Fibroblast of pulmonary artery (primary cell): ENCODE data around the gene PSME2.

Experiments
- DNase-seq: peaks from one replicate; pipeline ENCODE4 v3.0.0-alpha.2; 2010; ENCODE audit warnings: low read depth
- H3K4me3 ChIP-seq: replicated peaks from 2 replicates; pipeline ENCODE4 v1.5.1; 2011; ENCODE audit warnings: low read depth, mild to moderate bottlenecking, control low read depth, low read length, moderate library complexity
- TF ChIP-seq, protein P1 (sequence below): IDR thresholded peaks from 2 replicates; pipeline ENCODE4 v1.5.1; 2011; ENCODE audit warnings: mild to moderate bottlenecking, control low read depth, low read length, inconsistent platforms; ENCODE audit errors: missing control alignments

The PSME2 gene

DNA sequence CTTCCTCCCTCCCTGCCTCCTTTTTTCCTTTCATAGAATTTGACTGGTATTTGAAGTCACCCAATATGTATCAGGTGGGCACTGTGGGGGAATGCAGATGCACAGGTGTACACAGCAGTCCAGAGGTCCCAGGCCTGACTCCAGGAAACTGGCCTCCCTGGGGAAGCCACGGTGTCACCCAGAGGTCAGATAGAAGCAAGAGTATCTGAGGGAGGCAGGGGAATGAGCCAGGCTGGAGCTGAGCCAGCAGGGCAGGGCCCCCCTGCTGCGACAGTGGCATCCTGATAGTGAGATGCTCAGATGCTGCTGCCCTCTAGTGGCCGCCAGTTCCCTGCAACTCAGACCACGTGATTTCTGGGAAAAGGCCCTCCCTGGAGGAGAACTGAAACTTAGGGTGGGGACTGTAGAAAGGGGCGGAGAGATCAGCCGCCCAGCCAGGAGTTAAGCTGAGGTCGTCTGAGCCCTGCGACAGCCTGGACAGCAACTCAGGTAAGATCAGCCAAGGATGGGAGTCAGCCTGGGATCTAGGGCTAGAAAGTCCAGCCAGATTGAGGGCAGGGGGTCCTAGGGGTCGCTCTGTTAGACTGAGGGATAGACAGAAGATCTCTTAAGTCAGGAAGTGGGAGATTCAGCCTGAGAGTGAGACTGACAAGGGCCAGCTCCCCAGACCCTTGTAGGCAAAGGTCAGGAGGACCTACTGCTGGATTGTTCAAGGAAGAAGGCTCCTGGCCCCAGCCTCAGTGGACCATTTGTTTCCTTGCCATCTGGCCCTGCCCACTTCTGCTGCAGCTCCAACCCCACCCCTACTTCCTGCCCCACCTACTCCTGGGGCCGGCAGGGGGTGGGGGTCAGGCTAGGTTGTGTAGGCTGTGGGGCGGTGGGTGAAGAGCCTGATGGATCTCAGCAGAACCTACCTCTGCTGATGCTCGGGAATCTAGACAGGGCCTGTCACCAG, 14.7 kb upstream of the PSME2 start, which contains the start of gene IRF9:
IRF9 (plus strand) TSS at position 416 of the 955 bp plus-strand sequence. CDS start 880 bp downstream, outside the sequence.
- peak within 1 kb of the TSS; percentile 91 for H3K4me3 ChIP-seq
- peak; percentile 96 for DNase-seq
- TF ChIP-seq, protein P1, sequence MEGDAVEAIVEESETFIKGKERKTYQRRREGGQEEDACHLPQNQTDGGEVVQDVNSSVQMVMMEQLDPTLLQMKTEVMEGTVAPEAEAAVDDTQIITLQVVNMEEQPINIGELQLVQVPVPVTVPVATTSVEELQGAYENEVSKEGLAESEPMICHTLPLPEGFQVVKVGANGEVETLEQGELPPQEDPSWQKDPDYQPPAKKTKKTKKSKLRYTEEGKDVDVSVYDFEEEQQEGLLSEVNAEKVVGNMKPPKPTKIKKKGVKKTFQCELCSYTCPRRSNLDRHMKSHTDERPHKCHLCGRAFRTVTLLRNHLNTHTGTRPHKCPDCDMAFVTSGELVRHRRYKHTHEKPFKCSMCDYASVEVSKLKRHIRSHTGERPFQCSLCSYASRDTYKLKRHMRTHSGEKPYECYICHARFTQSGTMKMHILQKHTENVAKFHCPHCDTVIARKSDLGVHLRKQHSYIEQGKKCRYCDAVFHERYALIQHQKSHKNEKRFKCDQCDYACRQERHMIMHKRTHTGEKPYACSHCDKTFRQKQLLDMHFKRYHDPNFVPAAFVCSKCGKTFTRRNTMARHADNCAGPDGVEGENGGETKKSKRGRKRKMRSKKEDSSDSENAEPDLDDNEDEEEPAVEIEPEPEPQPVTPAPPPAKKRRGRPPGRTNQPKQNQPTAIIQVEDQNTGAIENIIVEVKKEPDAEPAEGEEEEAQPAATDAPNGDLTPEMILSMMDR: peak; percentile 89

DNA sequence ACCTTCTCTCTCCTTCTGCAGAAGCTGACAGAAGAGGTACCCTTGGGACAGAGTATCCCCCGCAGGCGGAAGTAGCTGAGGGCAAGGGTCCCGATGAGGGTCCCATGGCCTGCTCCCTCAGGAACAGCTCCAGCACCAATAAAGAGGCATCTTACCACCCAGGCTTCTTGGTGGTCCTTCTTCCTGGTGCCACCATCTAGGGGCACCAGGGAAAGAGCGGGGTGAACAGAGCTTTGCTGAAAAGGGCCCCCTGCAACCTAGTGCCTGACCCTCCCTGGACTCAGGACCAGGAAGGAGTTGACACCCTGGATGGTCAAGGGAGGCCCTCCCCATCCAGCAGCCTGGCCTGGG, 14.1 kb upstream of the PSME2 start:
- no peak overlapping the region for H3K4me3 ChIP-seq
- TF ChIP-seq, protein P1: no peak
- DNase-seq: no peak

DNA sequence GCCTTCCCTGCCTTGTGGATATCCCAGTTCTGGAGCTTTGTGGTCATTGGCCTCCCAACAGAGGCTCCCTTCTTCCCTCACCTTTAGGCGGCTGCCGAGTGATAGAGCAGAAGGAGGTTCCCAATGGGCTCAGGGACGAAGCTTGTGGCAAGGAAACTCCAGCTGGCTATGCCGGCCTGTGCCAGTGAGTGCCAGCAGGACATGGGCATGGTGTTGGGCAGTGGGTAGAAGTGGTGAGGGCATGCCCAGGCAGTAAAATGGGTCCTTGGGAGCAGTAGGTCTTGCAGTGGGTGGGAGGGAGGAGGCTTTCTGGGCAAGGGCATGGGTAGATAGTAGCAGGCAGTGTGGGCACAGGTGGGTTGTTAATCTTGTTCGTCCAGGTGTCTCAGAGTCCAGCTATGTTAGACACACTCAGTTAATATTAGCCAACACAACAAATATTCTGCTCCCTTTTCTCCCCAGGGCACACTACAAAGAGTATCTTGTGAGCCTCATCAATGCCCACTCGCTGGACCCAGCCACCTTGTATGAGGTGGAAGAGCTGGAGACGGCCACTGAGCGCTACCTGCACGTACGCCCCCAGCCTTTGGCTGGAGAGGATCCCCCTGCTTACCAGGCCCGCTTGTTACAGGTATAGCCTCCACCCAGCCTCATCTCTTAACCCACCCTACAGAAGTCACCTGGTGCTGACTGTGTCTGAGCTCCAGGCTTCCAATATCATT, 13.5 kb upstream of the PSME2 start:
- TF ChIP-seq, protein P1: no peak
- DNase-seq: no peak
- no peak overlapping the region for H3K4me3 ChIP-seq

DNA sequence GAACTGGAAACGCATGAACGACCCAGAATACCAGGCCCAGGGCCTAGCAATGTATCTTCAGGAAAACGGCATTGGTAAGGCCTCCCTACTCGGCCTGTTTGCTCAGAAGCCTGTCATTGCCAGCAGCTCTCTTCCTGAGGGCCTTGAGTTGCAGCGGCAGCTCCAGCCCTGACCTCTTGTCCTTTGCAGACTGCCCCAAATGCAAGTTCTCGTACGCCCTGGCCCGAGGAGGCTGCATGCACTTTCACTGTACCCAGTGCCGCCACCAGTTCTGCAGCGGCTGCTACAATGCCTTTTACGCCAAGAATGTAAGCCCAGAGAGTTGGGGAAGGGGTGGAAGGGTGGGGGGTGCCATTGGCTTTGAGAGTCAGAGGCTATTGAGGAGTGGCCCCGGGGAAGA, 10.9 kb upstream of the PSME2 start:
- H3K4me3 ChIP-seq: no peak overlapping the region
- DNase-seq: no peak
- TF ChIP-seq, protein P1: no peak

DNA sequence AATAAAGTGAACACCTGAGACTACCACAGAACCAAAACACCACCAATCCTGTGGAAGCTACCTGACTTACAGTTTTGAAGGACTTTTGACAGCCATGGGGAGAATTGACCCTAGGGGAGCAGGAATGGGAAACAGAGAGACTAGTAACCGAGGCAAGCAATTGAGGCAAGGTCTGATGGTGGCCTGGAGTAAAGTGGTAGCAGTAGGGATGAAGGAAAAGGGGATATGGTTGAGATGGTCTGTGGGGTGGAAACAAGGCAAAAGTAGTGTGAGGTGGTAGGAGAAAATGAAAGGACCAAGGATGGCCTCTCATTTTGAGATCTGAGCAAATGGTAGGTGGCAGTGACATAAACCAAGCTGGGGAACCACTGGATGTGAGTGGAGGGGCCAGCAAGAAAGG, 10.4 kb upstream of the PSME2 start:
- TF ChIP-seq, protein P1: no peak
- DNase-seq: no peak
- H3K4me3 ChIP-seq: no peak overlapping the region

DNA sequence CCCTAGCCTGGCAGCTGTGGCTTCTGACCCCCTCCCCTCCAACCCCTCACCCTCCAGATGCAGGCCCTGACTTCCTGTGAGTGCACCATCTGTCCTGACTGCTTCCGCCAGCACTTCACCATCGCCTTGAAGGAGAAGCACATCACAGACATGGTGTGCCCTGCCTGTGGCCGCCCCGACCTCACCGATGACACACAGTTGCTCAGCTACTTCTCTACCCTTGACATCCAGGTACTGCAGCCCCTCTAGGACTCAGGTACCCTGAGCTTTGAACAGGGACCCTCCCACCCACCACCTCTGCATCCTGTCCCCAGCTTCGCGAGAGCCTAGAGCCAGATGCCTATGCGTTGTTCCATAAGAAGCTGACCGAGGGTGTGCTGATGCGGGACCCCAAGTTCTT, 8.7 kb upstream of the PSME2 start:
- TF ChIP-seq, protein P1: no peak
- no peak overlapping the region for H3K4me3 ChIP-seq

More for the DNA sequence above, 8.7 kb upstream of the PSME2 start:
- DNase-seq: no peak
